ENCODE measurements around the gene FAF1.

FAF1 gene

GRCh38 chr1:50611675-50612074 is 348.4 kb downstream of the FAF1 start:
- DNase-seq, result no peak

GRCh38 chr1:50610563-50610962 is 349.5 kb downstream of the FAF1 start:
- DNase-seq, result no peak

GRCh38 chr1:50609508-50609907 is 350.6 kb downstream of the FAF1 start:
- no peak for DNase-seq

GRCh38 chr1:50605186-50605875 is 354.7 kb downstream of the FAF1 start:
- DNase-seq, result no peak

GRCh38 chr1:50604580-50604979 is 355.5 kb downstream of the FAF1 start:
- DNase-seq, result no peak

- DNase-seq, result no peak
Observed at GRCh38 chr1:50603274-50604271, 356.5 kb downstream of the FAF1 start.

GRCh38 chr1:50599546-50599945 is 360.5 kb downstream of the FAF1 start:
- no peak for DNase-seq

GRCh38 chr1:50595874-50596273 is 364.2 kb downstream of the FAF1 start:
- DNase-seq, result no peak

- no peak for DNase-seq
Observed at GRCh38 chr1:50593515-50593914, 366.6 kb downstream of the FAF1 start.

- no peak for DNase-seq
Observed at GRCh38 chr1:50591598-50591997, 368.5 kb downstream of the FAF1 start.

- no peak for DNase-seq
Observed at GRCh38 chr1:50582346-50582745, 377.7 kb downstream of the FAF1 start.

GRCh38 chr1:50570066-50570468 is 390.0 kb downstream of the FAF1 start:
- no peak for DNase-seq

GRCh38 chr1:50568782-50569181 is 391.3 kb downstream of the FAF1 start:
- no peak for DNase-seq

- no peak for DNase-seq
Observed at GRCh38 chr1:50566405-50566804, 393.7 kb downstream of the FAF1 start.

- DNase-seq, result no peak
Observed at GRCh38 chr1:50564417-50564816, 395.6 kb downstream of the FAF1 start.

GRCh38 chr1:50562106-50562505 is 398.0 kb downstream of the FAF1 start:
- no peak for DNase-seq

GRCh38 chr1:50559421-50559820 is 400.6 kb downstream of the FAF1 start:
- no peak for DNase-seq

- no peak for DNase-seq
Observed at GRCh38 chr1:50553921-50554320, 406.1 kb downstream of the FAF1 start.

- no peak for DNase-seq
Observed at GRCh38 chr1:50548243-50548642, 411.8 kb downstream of the FAF1 start.

GRCh38 chr1:50542362-50542761 is 417.7 kb downstream of the FAF1 start:
- no peak for DNase-seq

- no peak for DNase-seq
Observed at GRCh38 chr1:50538476-50538875, 421.6 kb downstream of the FAF1 start.

GRCh38 chr1:50531601-50532000 is 428.5 kb downstream of the FAF1 start:
- no peak for DNase-seq

- no peak for DNase-seq
Observed at GRCh38 chr1:50531027-50531426, 429.0 kb downstream of the FAF1 start.

- no peak for DNase-seq
Observed at GRCh38 chr1:50529510-50529909, 430.6 kb downstream of the FAF1 start.

Data from activated CD4-positive, alpha-beta T cell treated with anti-CD3 and anti-CD28 coated beads, Interleukin-2, amount 50 U/mL, for 1 hour (primary cell).